Heart right ventricle (tissue), 16 donors: Measurements from ENCODE around the gene ATF7. TPM values are rescaled to one million over a fixed set of nuclear protein-coding genes. Genes with fewer than 3 reads are reported as not detected.

Source experiments
- ATAC-seq, 8 donors: fragments of 200-7000 bp; cut with Tn5 transposase; one replicate each; pipeline ENCODE4 v1.9.1; 2020; ENCODE audit warnings: mild to moderate bottlenecking in 8 of 8, moderate library complexity in 8 of 8, moderate number of reproducible peaks in 1 of 8
- DNase-seq, 2 donors: peaks; one replicate each; pipeline ENCODE4 v3.0.0-alpha.2; 2020
- H3K27ac ChIP-seq, 10 donors: fragments of 200-600 bp; sonication (generic) in 2 of 10; one replicate each; pipeline versions ENCODE4 v1.5.0 to v1.8.0; 2020 to 2022; ENCODE audit warnings: mild to moderate bottlenecking in 3 of 10
- H3K27me3 ChIP-seq, 7 donors: fragments of 200-600 bp; one replicate each; pipeline ENCODE4 v1.8.0; 2021 to 2022; ENCODE audit warnings: mild to moderate bottlenecking in 2 of 7
- H3K36me3 ChIP-seq, 9 donors: fragments of 200-600 bp; sonication (generic) in 1 of 9; one replicate each; pipeline versions ENCODE4 v1.5.0 to v1.8.0; 2020 to 2022; ENCODE audit warnings: mild to moderate bottlenecking in 2 of 9
- H3K4me1 ChIP-seq, 9 donors: fragments of 200-600 bp; sonication (generic) in 1 of 9; one replicate each; pipeline versions ENCODE4 v1.5.0 to v1.8.0; 2020 to 2022; ENCODE audit warnings: mild to moderate bottlenecking in 4 of 9
- H3K4me3 ChIP-seq, 10 donors: fragments of 200-600 bp; sonication (generic) in 2 of 10; one replicate each; pipeline versions ENCODE4 v1.5.0 to v1.8.0; 2020 to 2022; ENCODE audit warnings: mild to moderate bottlenecking in 7 of 10, moderate library complexity in 2 of 10
- H3K9me3 ChIP-seq, 11 donors: fragments of 200-600 bp in 10 of 11; sonication (generic) in 2 of 11; one replicate each; pipeline versions ENCODE4 v1.5.0 to v1.8.0; 2013 to 2022; ENCODE audit warnings: mild to moderate bottlenecking in 2 of 11, control low read depth in 1 of 11, moderate library complexity in 1 of 11
- WGBS, 2 donors: extraction: QIAGEN DNeasy Blood & Tissue Kit; methylation state at CpG; one replicate each; pipeline ENCODE4 v1.1.7; 2013; ENCODE audit warnings: inconsistent platforms in 1 of 2; 5-methylcytosine and 5-hydroxymethylcytosine counted together
- intact Hi-C, 10 donors: fragments of 100-400 bp; cut with DNase I; formaldehyde crosslinking; loops; one replicate each; pipeline versions ENCODE4 v1.11.1 to v1.14.2; 2022
- polyA plus RNA-seq, 2 donors: library from polyadenylated mRNA; stranded (reverse); fragments of 200-250 nt; gene quantifications; one replicate each; pipeline ENCODE4 v1.2.3, GENCODE V29; 2013
- total RNA-seq, 10 donors: library from RNA; stranded (reverse); fragmentation: NEBNext Ultra II Directional in 3 of 10; extraction: Animal tissue kit (Norgen Biotek cat#: 25700) in 3 of 10; gene quantifications; one replicate each; pipeline versions ENCODE4 v1.2.1 to v1.2.4, GENCODE V29; 2021 to 2023
- TF ChIP-seq, protein P1 (sequence below), 9 donors: fragments of 200-600 bp; sonication (generic) in 2 of 9; IDR thresholded peaks; one replicate each; pipeline versions ENCODE4 v1.5.0 to v1.8.0; 2021 to 2022; ENCODE audit warnings: antibody characterized with exemption in 9 of 9, mild to moderate bottlenecking in 5 of 9, moderate library complexity in 1 of 9
- donor health status: Arrhythmogenic right ventricular cardiomyopathy.
- donor health status: ischemic (EF 13 %, LVEDD 7.1; RV severe dilation, severe dysfunction).
- donor health status: healthy with polysubstance abuse.
- donor health status: DM: no; HTN: yes; CAD: no.
- donor health status: DM: no; HTN: no; CAD: no.
- donor health status: ischemic (EF 25% LVEDD 6.9; RV normal size, moderate dysfunction).
- donor health status: ischemic (EF 25% LVEDD 5.7; RV mildly dilated, moderate dysfunction).
- donor health status: healthy.
- donor health status: DM: yes; HTN: yes; CAD: no.
- donor health status: Ischemic cardiomyopathy.
- donor health status: ischemic (EF 35%, LVEDD 5.7; RV mildly dilated, moderate dysfunction).
- donor health status: nonischemic (EF 11% LVEDD 7.7; RV severe dilation, severe dysfunction).
- donor health status: DM: yes; HTN: yes; CAD: no.
- donor health status: PGD.
- donor health status: ischemic (EF 29% LVEDD 5.4; RV normal size, mild dysfunction).
- donor health status: nonischemic (EF 23%, LVEDD 6.1; RV moderate dilation, normal function).

Gene ATF7
- total and polyA plus RNA-seq, 12 donors = 12.6 to 47.8 (median 33.7) TPM

DNA sequence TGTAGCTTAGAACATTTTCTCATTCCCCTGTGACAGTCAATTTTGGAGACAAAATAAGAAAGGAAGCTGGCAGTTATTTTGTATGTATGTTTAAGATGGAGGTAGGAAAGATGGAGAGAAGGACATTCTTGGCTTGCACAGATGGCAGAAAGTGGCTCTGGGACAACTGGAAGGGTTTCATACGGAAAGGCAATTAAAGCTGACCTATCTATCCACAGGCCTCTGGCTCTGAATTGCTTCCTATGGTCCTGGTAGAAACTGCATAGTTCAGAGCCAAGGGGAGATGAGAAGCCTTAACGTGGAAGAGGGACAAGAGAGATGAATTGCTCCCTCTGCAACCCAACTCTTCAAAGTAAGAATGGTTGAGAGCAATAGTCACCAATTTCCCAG, 110.9 kb downstream of the ATF7 start:
- Histone ChIP-seq H3K27ac (no peak overlapping the region), H3K4me1 (no peaks in the 10 kb centered on the region), H3K27me3 (no peaks in the 10 kb centered on the region), H3K9me3 (no peaks in the 10 kb centered on the region), H3K4me3 (no peak overlapping the region), H3K36me3 (peaks cover 0 to 100% (median 60%) of the 10 kb centered on the region in 9 donors)
- intact Hi-C loops = no loop called here
- WGBS, 2 donors = 81 to 85% methylated on average over 2 of the region's 2 CpGs
- TF ChIP-seq, protein P1, sequence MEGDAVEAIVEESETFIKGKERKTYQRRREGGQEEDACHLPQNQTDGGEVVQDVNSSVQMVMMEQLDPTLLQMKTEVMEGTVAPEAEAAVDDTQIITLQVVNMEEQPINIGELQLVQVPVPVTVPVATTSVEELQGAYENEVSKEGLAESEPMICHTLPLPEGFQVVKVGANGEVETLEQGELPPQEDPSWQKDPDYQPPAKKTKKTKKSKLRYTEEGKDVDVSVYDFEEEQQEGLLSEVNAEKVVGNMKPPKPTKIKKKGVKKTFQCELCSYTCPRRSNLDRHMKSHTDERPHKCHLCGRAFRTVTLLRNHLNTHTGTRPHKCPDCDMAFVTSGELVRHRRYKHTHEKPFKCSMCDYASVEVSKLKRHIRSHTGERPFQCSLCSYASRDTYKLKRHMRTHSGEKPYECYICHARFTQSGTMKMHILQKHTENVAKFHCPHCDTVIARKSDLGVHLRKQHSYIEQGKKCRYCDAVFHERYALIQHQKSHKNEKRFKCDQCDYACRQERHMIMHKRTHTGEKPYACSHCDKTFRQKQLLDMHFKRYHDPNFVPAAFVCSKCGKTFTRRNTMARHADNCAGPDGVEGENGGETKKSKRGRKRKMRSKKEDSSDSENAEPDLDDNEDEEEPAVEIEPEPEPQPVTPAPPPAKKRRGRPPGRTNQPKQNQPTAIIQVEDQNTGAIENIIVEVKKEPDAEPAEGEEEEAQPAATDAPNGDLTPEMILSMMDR (IDR thresholded peaks at IDR 0.05) = no peak
- ATAC-seq (no peak), DNase-seq (no peak)

DNA sequence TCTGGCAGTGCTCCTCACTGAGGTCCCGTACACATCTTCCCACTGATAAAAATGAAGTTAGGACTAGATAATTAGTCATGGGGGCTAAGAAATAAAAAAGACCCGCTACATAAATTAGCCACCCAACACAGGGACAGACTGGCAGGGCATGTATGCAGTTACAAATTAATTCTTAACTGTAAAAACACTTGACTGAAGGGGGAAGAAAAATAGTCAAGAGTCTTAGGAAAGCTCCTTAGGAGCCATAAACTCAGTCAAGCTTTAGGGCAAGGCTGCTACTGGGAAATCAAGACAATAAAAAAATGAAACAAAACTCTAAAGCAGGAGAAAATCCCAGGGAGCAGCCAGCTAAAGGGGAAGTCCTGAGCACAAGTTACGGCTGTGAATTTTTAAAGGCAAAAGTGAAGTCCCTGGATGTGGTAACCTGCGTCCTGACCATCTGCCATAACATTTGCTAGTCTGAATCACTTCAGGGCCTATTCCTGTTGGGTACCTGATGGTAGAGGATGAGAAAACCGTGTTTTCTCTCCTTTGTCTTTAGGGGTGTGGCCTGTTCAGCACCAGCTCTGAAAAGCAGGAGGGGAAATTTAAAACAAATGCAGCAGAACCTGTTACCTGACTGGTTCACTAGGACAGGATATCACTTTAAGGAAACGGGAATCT, 111.4 kb downstream of the ATF7 start:
- H3K27ac ChIP-seq = no peak overlapping the region
- intact Hi-C loops = no loop called here
- H3K4me3 ChIP-seq = no peak overlapping the region
- H3K9me3 ChIP-seq = no peaks in the 10 kb centered on the region
- peaks cover 0 to 100% (median 59%) of the 10 kb centered on the region in 9 donors for H3K36me3 ChIP-seq
- WGBS, 2 donors = 83 to 84% methylated on average over 6 of the region's 6 CpGs
- ATAC-seq = no peak
- no peak for DNase-seq
- no peaks in the 10 kb centered on the region for H3K4me1 ChIP-seq
- TF ChIP-seq, protein P1 (IDR thresholded peaks at IDR 0.05) = no peak
- H3K27me3 ChIP-seq = no peaks in the 10 kb centered on the region

DNA sequence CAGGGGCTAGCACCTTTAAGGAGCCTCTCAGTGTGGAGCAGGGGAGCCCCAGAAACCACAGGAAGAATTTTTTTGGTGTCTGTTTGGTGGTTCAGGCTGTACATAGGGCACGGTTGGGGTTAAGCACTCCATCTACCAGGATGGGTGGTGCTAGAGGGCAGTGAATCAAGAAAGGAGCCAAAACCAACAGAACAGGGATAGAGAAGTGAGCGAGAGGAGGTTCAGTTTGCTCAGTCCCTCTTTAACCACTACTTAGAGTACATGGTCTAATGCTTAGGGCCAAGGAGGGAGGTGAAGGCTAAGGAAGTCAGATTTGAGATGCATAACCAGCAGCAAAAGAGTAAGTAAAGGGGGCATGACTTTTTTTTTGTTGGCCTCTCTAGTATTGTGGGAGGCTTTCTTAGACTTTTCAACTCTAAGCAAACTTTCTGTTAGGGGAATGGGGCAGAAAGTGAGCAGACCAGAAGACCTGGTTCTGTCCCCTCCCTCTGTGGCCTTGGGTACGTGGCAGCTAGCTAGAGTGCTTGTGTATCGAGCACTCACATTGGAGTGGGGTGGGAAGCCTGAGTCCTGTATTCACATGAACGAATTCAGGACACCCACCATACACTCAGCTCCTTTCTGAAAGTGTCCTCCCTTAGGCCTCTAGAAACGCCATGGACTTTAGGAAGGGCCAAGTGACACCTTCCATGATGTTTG, 112.3 kb downstream of the ATF7 start:
- intact Hi-C loops = no loop called here
- no peak for DNase-seq
- Histone ChIP-seq H3K27me3 (no peaks in the 10 kb centered on the region), H3K9me3 (no peaks in the 10 kb centered on the region), H3K4me1 (peaks cover 0 to 4% (median 2%) of the 10 kb centered on the region in 9 donors), H3K36me3 (peaks cover 0 to 100% (median 52%) of the 10 kb centered on the region in 9 donors), H3K4me3 (no peak overlapping the region), H3K27ac (no peak overlapping the region)
- TF ChIP-seq, protein P1 (IDR thresholded peaks at IDR 0.05) = no peak
- 89 to 90% methylated on average over 6 of the region's 6 CpGs for WGBS, 2 donors
- ATAC-seq = no peak

DNA sequence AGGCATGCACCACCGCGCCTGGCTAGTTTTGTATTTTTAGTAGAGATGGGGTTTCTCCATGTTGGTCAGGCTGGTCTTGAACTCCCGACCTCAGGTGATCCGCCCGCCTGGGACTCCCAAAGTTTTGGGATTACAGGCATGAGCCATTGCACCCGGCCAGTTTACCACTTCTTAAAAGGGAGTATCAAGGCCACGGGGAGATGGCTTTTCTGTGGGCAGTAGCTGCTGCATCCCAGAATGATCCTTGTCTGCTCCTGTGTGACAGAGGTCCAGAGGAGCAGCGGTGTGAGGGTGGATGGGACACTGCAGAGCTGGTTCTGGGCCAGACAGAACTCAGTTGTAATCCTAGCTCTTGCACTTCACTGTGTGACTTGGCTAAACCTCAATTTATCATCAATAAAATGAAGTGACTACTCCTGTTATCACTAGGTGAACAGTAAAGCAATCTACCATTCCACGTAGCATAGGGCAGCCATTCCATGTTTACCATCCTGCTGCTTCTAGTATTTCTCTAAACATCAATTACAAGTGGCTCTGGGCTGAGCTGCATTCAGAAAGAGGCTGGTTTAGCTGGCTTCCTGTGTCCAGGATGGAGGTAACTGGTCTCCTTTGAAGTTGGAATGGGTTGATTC, 115.9 kb downstream of the ATF7 start:
- DNase-seq (no peak), ATAC-seq (no peak)
- Histone ChIP-seq H3K27ac (no peak overlapping the region), H3K36me3 (peaks cover 0 to 90% (median 37%) of the 10 kb centered on the region in 9 donors), H3K4me1 (peaks cover 0 to 14% (median 10%) of the 10 kb centered on the region in 9 donors), H3K4me3 (no peak overlapping the region), H3K27me3 (no peaks in the 10 kb centered on the region), H3K9me3 (no peaks in the 10 kb centered on the region)
- intact Hi-C loops = no loop called here
- WGBS, 2 donors = 90 to 91% methylated on average over 9 of the region's 9 CpGs
- TF ChIP-seq, protein P1 (IDR thresholded peaks at IDR 0.05) = no peak
